ENCODE data around the gene XRCC5. TPM values are rescaled to one million over a fixed set of nuclear protein-coding genes. Genes with fewer than 3 reads are reported as not detected.

Gene XRCC5
- total and polyA plus RNA-seq, 10 donors, result 63.5 to 252 (median 179) TPM

- H3K36me3 ChIP-seq, result peaks cover 0 to 64% (median 29%) of the 10 kb centered on the region in 6 donors
- H3K4me1 ChIP-seq, result peaks cover 16 to 71% (median 36%) of the 10 kb centered on the region in 6 donors
- no peak for DNase-seq
- H3K4me3 ChIP-seq, result no peak overlapping the region
- intact Hi-C loops (cut with DNase I; ENCODE audit: low total_unique reads), result no loop called here
- H3K27ac ChIP-seq, result no peak overlapping the region
- TF ChIP-seq POLR2AphosphoS5 (IDR thresholded peaks at IDR 0.05), result no peak
- TF ChIP-seq POLR2A (IDR thresholded peaks at IDR 0.05), result no peak
- no peak for TF ChIP-seq CTCF (IDR thresholded peaks at IDR 0.05 in 8 of 11, conservative IDR thresholded peaks at IDR 0.05 in 3 of 11)
- no peaks in the 10 kb centered on the region for H3K27me3 ChIP-seq (replicated peaks in 1 of 7)
- H3K9me3 ChIP-seq, result no peaks in the 10 kb centered on the region
- WGBS, 5 donors, result 91 to 98% (median 97%) methylated on average over 6 of the region's 6 CpGs
These were observed 72.2 kb downstream of the XRCC5 start for GRCh38 chr2:216181351-216181750.

- Histone ChIP-seq H3K4me3 (no peak overlapping the region), H3K9me3 (no peaks in the 10 kb centered on the region), H3K27me3 (replicated peaks in 1 of 7) (no peaks in the 10 kb centered on the region), H3K4me1 (peaks cover 16 to 71% (median 39%) of the 10 kb centered on the region in 6 donors), H3K27ac (peak overlapping the region in 3 of 8 donors; percentile 56 to 62 (median 58)), H3K36me3 (peaks cover 0 to 61% (median 26%) of the 10 kb centered on the region in 6 donors)
- TF ChIP-seq POLR2AphosphoS5 (IDR thresholded peaks at IDR 0.05), result no peak
- TF ChIP-seq POLR2A (IDR thresholded peaks at IDR 0.05), result no peak
- no peak for TF ChIP-seq CTCF (IDR thresholded peaks at IDR 0.05 in 8 of 11, conservative IDR thresholded peaks at IDR 0.05 in 3 of 11)
- no peak for DNase-seq
- intact Hi-C loops (cut with DNase I; ENCODE audit: low total_unique reads), result no loop called here
- 74 to 89% (median 82%) methylated on average over 2 of the region's 2 CpGs for WGBS, 5 donors
These were observed 72.9 kb downstream of the XRCC5 start for GRCh38 chr2:216181953-216182461.

GRCh38 chr2:216183462-216183861 lies 74.3 kb downstream of the XRCC5 start:
- no peak for DNase-seq
- Histone ChIP-seq H3K27ac (peak overlapping the region in 5 of 8 donors; percentile 15 to 62 (median 56)), H3K4me3 (no peak overlapping the region), H3K4me1 (peaks cover 16 to 71% (median 46%) of the 10 kb centered on the region in 6 donors), H3K9me3 (no peaks in the 10 kb centered on the region), H3K27me3 (replicated peaks in 1 of 7) (no peaks in the 10 kb centered on the region), H3K36me3 (peaks cover 0 to 49% (median 26%) of the 10 kb centered on the region in 6 donors)
- TF ChIP-seq POLR2A (IDR thresholded peaks at IDR 0.05), result no peak
- no peak for TF ChIP-seq CTCF (IDR thresholded peaks at IDR 0.05 in 8 of 11, conservative IDR thresholded peaks at IDR 0.05 in 3 of 11)
- no peak for TF ChIP-seq POLR2AphosphoS5 (IDR thresholded peaks at IDR 0.05)
- 7 to 39% (median 30%) methylated on average over 1 of the region's 1 CpG for WGBS, 5 donors
- intact Hi-C loops (cut with DNase I; ENCODE audit: low total_unique reads), result no loop called here

GRCh38 chr2:216188559-216188850 lies 79.4 kb downstream of the XRCC5 start:
- no peak for TF ChIP-seq CTCF (IDR thresholded peaks at IDR 0.05 in 8 of 11, conservative IDR thresholded peaks at IDR 0.05 in 3 of 11)
- no peak for TF ChIP-seq POLR2A (IDR thresholded peaks at IDR 0.05)
- no peak for TF ChIP-seq POLR2AphosphoS5 (IDR thresholded peaks at IDR 0.05)
- intact Hi-C loops (cut with DNase I; ENCODE audit: low total_unique reads), result no loop called here
- Histone ChIP-seq H3K36me3 (peaks cover 0 to 56% (median 34%) of the 10 kb centered on the region in 6 donors), H3K4me3 (no peak overlapping the region), H3K9me3 (no peaks in the 10 kb centered on the region), H3K27ac (no peak overlapping the region), H3K27me3 (replicated peaks in 1 of 7) (no peaks in the 10 kb centered on the region), H3K4me1 (peaks cover 7 to 59% (median 38%) of the 10 kb centered on the region in 6 donors)
- no peak for DNase-seq
- 70 to 77% (median 75%) methylated on average over 3 of the region's 3 CpGs for WGBS, 5 donors
